HFFc6 (cell line): ENCODE measurements around the gene GRXCR2. TPM values are rescaled to one million over a fixed set of nuclear protein-coding genes. Genes with fewer than 3 reads are reported as not detected.

Experiments used
- DNase-seq: peaks from one replicate; pipeline ENCODE4 v3.0.0-alpha.2; 2018
- H3K27ac Mint-ChIP-seq: 2 replicates; pipeline ENCODE4 v1.8.0; 2020; ENCODE audit warnings: mild to moderate bottlenecking, mixed read lengths
- H3K27me3 Mint-ChIP-seq: 2 replicates; pipeline ENCODE4 v1.8.0; 2021; ENCODE audit warnings: mild to moderate bottlenecking, moderate library complexity, mixed read lengths; ENCODE audit not compliant: insufficient read depth
- H3K36me3 Mint-ChIP-seq: 2 replicates; pipeline ENCODE4 v1.8.0; 2021; ENCODE audit warnings: low read depth, mixed read lengths
- H3K4me1 Mint-ChIP-seq: 2 replicates; pipeline ENCODE4 v1.8.0; 2020; ENCODE audit warnings: low read depth, mixed read lengths
- H3K4me3 Mint-ChIP-seq: 2 replicates; pipeline ENCODE4 v1.8.0; 2020; ENCODE audit warnings: mild to moderate bottlenecking, moderate library complexity, mixed read lengths
- H3K9me3 Mint-ChIP-seq: 2 replicates; pipeline ENCODE4 v1.8.0; 2020; ENCODE audit warnings: mild to moderate bottlenecking, mixed read lengths
- CTCF ChIP-seq: fragments of 200-600 bp; sonication (generic); IDR thresholded peaks from 2 replicates; pipeline ENCODE4 v1.5.0; 2021; ENCODE audit warnings: antibody characterized with exemption, mild to moderate bottlenecking
- long read RNA-seq: library from polyadenylated mRNA; unstranded; transcript quantifications from one replicate; pipeline ENCODE4 v2.0.0, GENCODE V29; 2019
- total RNA-seq, 6 experiments: library from RNA; stranded (reverse); fragmentation: NEBNext Ultra II Directional; extraction: Animal tissue kit (Norgen Biotek cat#: 25700); gene quantifications; 2 replicates in 1 of 6; 3 replicates in 5 of 6; pipeline ENCODE4 v1.2.3, GENCODE V29; 2021

The GRXCR2 gene, protein sequence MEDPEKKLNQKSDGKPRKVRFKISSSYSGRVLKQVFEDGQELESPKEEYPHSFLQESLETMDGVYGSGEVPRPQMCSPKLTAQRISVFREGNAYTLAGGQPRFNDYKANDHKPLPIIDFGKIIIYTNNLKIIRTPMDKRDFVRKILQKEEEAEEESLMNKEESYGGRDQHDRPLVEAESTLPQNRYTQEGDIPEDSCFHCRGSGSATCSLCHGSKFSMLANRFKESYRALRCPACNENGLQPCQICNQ
- total RNA-seq = not detected
- long read RNA-seq = 0 reads

DNA sequence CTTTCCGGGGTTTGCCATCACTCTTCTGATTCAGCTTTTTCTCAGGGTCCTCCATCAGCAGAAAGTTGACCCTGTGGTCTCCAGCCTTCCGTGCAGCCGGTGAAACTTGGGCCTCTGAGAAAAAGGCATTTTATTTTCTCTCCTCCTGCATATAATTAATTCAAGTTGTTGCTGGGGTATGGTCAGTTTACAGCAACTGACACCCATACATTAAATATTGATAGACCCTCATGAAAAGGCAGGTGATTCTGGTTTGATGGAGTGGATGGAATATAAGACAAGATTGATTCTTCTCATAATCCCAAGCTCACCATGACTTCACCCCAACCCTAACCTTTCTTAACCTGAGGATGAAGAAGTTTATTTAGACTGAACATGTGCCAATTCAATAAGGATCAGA, at the start of gene GRXCR2:
TSS of gene GRXCR2 (minus strand) at position 101 of the 400 bp plus-strand sequence. CDS start at position 55, 46 bp downstream.
- H3K4me1 Mint-ChIP-seq = no peaks in the 10 kb centered on the region
- no peak within 1 kb of the TSS for H3K4me3 Mint-ChIP-seq
- no peak for TF ChIP-seq CTCF
- H3K36me3 Mint-ChIP-seq = no peaks in the 10 kb centered on the region
- peaks cover 22% of the 10 kb centered on the region for H3K27me3 Mint-ChIP-seq
- no peak within 1 kb of the TSS for H3K27ac Mint-ChIP-seq
- H3K9me3 Mint-ChIP-seq = no peaks in the 10 kb centered on the region
- DNase-seq = no peak

DNA sequence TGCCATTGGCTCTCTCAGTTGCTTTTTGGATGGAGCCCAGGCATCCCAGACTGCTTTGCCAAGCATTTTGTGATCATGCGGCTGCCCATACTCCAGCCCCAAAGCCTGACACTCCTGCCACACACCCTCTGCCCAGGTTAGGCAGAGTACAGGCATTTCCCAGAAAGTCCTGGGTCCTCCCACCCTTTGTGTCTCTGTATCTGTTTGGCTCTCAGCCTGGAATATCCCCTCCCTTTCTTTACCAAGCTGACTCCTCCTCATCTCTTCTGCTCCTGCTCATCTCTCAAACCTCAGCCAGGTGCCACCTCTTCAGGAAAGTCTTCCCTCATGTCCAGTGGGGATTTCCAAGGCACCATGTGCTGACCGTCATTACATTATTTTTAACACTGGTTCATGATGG, 49.2 kb upstream of the GRXCR2 start:
- Mint-ChIP-seq H3K4me1 (peaks cover 59% of the 10 kb centered on the region), H3K36me3 (no peaks in the 10 kb centered on the region), H3K9me3 (no peaks in the 10 kb centered on the region), H3K4me3 (no peak overlapping the region), H3K27ac (no peak overlapping the region), H3K27me3 (peaks cover 12% of the 10 kb centered on the region)
- TF ChIP-seq CTCF = no peak
- DNase-seq = no peak

DNA sequence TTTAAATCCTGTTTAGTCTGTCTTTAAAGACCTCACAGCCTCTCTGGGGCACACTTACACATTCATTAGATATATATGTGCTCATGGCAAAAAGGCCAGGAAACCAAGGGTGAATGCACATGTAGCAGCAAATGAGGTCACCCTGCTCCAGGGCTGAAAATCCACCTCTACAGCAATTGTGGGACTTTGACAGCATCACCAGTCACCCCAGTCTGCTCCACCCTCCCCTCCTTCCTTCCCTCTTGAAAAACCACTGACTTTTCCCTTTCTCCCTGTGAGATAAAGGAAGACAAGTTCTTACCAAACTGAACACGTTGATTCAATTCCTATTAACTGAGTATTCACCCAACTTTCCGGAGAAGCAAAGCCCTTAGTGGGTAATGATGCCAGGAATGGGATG, 48.4 kb upstream of the GRXCR2 start:
- Mint-ChIP-seq H3K9me3 (no peaks in the 10 kb centered on the region), H3K4me1 (peaks cover 61% of the 10 kb centered on the region), H3K27ac (no peak overlapping the region; the same call in 1 of the 2 replicates), H3K4me3 (no peak overlapping the region), H3K27me3 (peaks cover 18% of the 10 kb centered on the region), H3K36me3 (no peaks in the 10 kb centered on the region)
- DNase-seq = peak; percentile 34
- TF ChIP-seq CTCF = no peak

GRCh38 chr5:145920542-145921210, 47.9 kb upstream of the GRXCR2 start:
- no peaks in the 10 kb centered on the region for H3K36me3 Mint-ChIP-seq
- DNase-seq = no peak
- no peak overlapping the region for H3K27ac Mint-ChIP-seq
- no peaks in the 10 kb centered on the region for H3K9me3 Mint-ChIP-seq
- peak; percentile 51 for TF ChIP-seq CTCF
- no peak overlapping the region for H3K4me3 Mint-ChIP-seq
- H3K27me3 Mint-ChIP-seq = peaks cover 23% of the 10 kb centered on the region
- H3K4me1 Mint-ChIP-seq = peaks cover 56% of the 10 kb centered on the region

DNA sequence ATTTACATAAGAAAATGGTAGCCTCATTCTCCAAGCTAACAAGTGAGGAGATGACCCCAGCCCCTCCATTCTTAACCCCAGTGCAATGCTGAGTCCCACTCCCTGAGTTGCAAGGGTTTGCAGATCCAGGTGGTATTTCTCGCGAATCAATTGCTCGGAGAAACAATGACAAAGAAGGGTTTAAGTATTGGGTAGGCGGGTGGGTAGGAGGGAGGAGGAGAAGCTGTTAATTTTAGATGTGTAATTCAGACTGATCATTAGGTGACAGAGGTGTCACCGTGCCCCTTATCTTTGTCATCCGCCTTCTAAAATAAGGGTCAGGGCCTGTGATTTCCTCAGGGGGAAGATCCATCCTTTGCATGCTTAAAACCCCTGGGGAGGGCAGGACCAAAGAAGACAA, 46.6 kb upstream of the GRXCR2 start:
- H3K36me3 Mint-ChIP-seq = no peaks in the 10 kb centered on the region
- DNase-seq = no peak
- peaks cover 43% of the 10 kb centered on the region for H3K4me1 Mint-ChIP-seq
- H3K27ac Mint-ChIP-seq = no peak overlapping the region
- no peak for TF ChIP-seq CTCF
- no peak overlapping the region for H3K4me3 Mint-ChIP-seq
- H3K27me3 Mint-ChIP-seq = peaks cover 24% of the 10 kb centered on the region
- H3K9me3 Mint-ChIP-seq = no peaks in the 10 kb centered on the region
